Measurements from ENCODE around the gene PDE4D.

GRCh38 chr5:59001154-59001553, 892.4 kb downstream of the PDE4D start:
- TF ChIP-seq CTCF (IDR thresholded peaks at IDR 0.05 in 2 of 3, conservative IDR thresholded peaks at IDR 0.05 in 1 of 3; ENCODE audit: control insufficient read depth in 2 of 3, extremely low read depth in 1 of 3, insufficient read depth in 1 of 3, low read depth in 3 of 3, low read length in 3 of 3) = no peak
- no peak for TF ChIP-seq STAT3 (IDR thresholded peaks at IDR 0.05; ENCODE audit: low read depth, low read length)
- TF ChIP-seq TAF1 (IDR thresholded peaks at IDR 0.05; ENCODE audit: borderline replicate concordance, low read depth, low read length) = no peak
- TF ChIP-seq JUNB (IDR thresholded peaks at IDR 0.05) = no peak
- TF ChIP-seq PML (IDR thresholded peaks at IDR 0.05; ENCODE audit: low read length) = no peak
- TF ChIP-seq ELK1 (IDR thresholded peaks at IDR 0.05; ENCODE audit: low read depth, low read length) = no peak
- TF ChIP-seq RAD21 (IDR thresholded peaks at IDR 0.05; ENCODE audit: insufficient read depth, low read depth, low read length) = no peak
- no peak for TF ChIP-seq ZBTB11 (CRISPR knock-in tag; IDR thresholded peaks at IDR 0.05)
- no peak for TF ChIP-seq TBL1XR1 (IDR thresholded peaks at IDR 0.05; ENCODE audit: low read depth, low read length)
- TF ChIP-seq E2F4 (IDR thresholded peaks at IDR 0.05; ENCODE audit: low read depth, low read length) = no peak

Measured in GM12878 (cell line).